SK-N-SH treated with all-trans-retinoic acid at 6 μM for 48 hours (cell line): ENCODE results near the gene SCYGR4.

Experiments
- GLIS3 ChIP-seq: fragments of 250-450 bp; sonication (Bioruptor Pico); IDR thresholded peaks from 2 replicates; pipeline ENCODE4 v1.5.0; 2020; ENCODE audit warnings: mild to moderate bottlenecking, moderate library complexity
- ZFP3 ChIP-seq: fragments of 250-450 bp; sonication (Bioruptor Pico); IDR thresholded peaks from 2 replicates; pipeline ENCODE4 v1.5.0; 2020; ENCODE audit warnings: mild to moderate bottlenecking, moderate library complexity

DNA sequence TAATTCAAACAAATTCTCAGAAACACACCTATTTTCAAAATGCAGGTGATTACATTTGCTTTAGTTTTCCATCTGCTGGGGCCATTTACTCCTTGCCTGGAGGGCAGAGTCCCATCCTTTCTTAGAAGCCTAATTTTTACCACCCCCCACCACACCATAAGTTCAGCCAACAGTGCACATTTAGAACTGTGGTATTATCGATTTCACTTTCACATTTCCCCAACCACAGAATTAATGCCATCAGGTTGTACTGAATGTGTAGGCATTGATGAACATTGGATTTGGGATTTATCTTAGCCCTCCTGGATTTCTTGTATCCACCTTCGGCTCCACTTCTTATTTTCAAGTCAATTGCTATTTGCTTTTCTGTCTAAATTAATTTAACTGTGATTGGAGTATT lies 7.2 kb upstream of the SCYGR4 start:
- TF ChIP-seq GLIS3 (CRISPR knock-in tag) = no peak
- no peak for TF ChIP-seq ZFP3 (CRISPR knock-in tag)
